Loucy (cell line): Measurements from ENCODE around the gene POLA1.

Experiments used
- EZH2phosphoT487 ChIP-seq: fragments of 200-600 bp; IDR thresholded peaks from 2 replicates; pipeline ENCODE4 v1.6.1; 2018; ENCODE audit warnings: antibody characterized with exemption, mild to moderate bottlenecking, moderate library complexity, borderline replicate concordance
- TF ChIP-seq, protein P1 (sequence below): fragments of 200-600 bp; sonication (generic); conservative IDR thresholded peaks from 2 replicates; pipeline ENCODE4 v1.5.1; 2014; ENCODE audit warnings: mild to moderate bottlenecking, antibody characterized with exemption, low read length

DNA sequence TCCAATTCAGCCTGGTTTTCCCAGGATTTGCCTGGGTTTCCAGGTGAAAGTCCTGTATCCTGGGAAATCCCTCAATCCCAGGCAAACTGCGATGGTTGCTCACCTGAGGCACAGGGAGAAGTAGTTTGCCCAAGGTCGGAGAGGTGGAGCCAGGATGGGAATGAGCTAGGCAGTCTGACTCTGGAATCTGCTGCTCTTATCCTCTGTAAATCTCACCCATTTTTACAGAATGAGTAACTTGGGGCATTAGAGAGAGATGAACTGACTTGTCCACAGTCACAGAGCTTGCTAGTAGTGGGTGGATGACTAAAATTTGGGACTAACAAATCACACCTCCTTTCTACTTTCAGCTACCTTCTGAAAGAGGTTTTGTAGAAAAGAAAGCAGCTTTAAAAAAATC lies 331.9 kb downstream of the POLA1 start:
- no peak for TF ChIP-seq EZH2phosphoT487
- TF ChIP-seq, protein P1, sequence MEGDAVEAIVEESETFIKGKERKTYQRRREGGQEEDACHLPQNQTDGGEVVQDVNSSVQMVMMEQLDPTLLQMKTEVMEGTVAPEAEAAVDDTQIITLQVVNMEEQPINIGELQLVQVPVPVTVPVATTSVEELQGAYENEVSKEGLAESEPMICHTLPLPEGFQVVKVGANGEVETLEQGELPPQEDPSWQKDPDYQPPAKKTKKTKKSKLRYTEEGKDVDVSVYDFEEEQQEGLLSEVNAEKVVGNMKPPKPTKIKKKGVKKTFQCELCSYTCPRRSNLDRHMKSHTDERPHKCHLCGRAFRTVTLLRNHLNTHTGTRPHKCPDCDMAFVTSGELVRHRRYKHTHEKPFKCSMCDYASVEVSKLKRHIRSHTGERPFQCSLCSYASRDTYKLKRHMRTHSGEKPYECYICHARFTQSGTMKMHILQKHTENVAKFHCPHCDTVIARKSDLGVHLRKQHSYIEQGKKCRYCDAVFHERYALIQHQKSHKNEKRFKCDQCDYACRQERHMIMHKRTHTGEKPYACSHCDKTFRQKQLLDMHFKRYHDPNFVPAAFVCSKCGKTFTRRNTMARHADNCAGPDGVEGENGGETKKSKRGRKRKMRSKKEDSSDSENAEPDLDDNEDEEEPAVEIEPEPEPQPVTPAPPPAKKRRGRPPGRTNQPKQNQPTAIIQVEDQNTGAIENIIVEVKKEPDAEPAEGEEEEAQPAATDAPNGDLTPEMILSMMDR = no peak
